H9 (cell line): ENCODE data around the gene SLC9A5. TPM values are rescaled to one million over a fixed set of nuclear protein-coding genes. Genes with fewer than 3 reads are reported as not detected.
A peak's percentile ranks its signal among the peaks of the same experiment; 100 is the strongest.

Source experiments
- DNase-seq: peaks from one replicate; pipeline ENCODE4 v3.0.0-alpha.2; 2017
- H2AFZ ChIP-seq: one replicate; pipeline ENCODE4 v1.6.1; 2013; ENCODE audit warnings: mild to moderate bottlenecking, low read length, control low read depth, moderate library complexity
- H2AK5ac ChIP-seq: 2 replicates; pipeline ENCODE4 v1.6.1; 2013; ENCODE audit warnings: low read length, control low read depth, mixed read lengths; ENCODE audit not compliant: insufficient read length
- H2BK120ac ChIP-seq: one replicate; pipeline ENCODE4 v1.6.1; 2013; ENCODE audit warnings: low read depth, mild to moderate bottlenecking, low read length, control low read depth, inconsistent platforms; ENCODE audit not compliant: poor library complexity, severe bottlenecking
- H2BK12ac ChIP-seq: 2 replicates; pipeline ENCODE4 v1.6.1; 2013; ENCODE audit warnings: low read length, control low read depth, mixed read lengths, low read depth; ENCODE audit not compliant: insufficient read length
- H2BK15ac ChIP-seq: 2 replicates; pipeline ENCODE4 v1.6.1; 2013; ENCODE audit warnings: low read depth, low read length, control low read depth
- H2BK20ac ChIP-seq: one replicate; pipeline ENCODE4 v1.6.1; 2013; ENCODE audit warnings: low read depth, mild to moderate bottlenecking, low read length, control low read depth, inconsistent platforms; ENCODE audit not compliant: poor library complexity, severe bottlenecking
- H2BK5ac ChIP-seq: 2 replicates; pipeline ENCODE4 v1.6.1; 2013; ENCODE audit warnings: low read length, control low read depth, mixed read lengths; ENCODE audit not compliant: insufficient read length
- H3K14ac ChIP-seq: 2 replicates; pipeline ENCODE4 v1.6.1; 2013; ENCODE audit warnings: low read length, control low read depth; ENCODE audit not compliant: insufficient read depth
- H3K18ac ChIP-seq: 2 replicates; pipeline ENCODE4 v1.6.1; 2013; ENCODE audit warnings: low read depth, mild to moderate bottlenecking, mixed read lengths, low read length, control low read depth; ENCODE audit not compliant: insufficient read length
- H3K23ac ChIP-seq: 2 replicates; pipeline ENCODE4 v1.6.1; 2013; ENCODE audit warnings: low read length, control low read depth, mixed read lengths, low read depth; ENCODE audit not compliant: insufficient read length
- H3K23me2 ChIP-seq: 2 replicates; pipeline ENCODE4 v1.6.1; 2013; ENCODE audit warnings: low read depth, mild to moderate bottlenecking, mixed read lengths, low read length, control low read depth; ENCODE audit not compliant: insufficient read length, poor library complexity, severe bottlenecking
- H3K27ac ChIP-seq: 2 replicates; pipeline ENCODE4 v1.5.1; 2013; ENCODE audit warnings: low read length, control low read depth, mixed read lengths, low read depth; ENCODE audit not compliant: insufficient read length
- H3K27me3 ChIP-seq: 2 replicates; pipeline ENCODE4 v1.6.1; 2013; ENCODE audit warnings: low read length, control low read depth, inconsistent platforms; ENCODE audit not compliant: insufficient read depth
- H3K4ac ChIP-seq: 2 replicates; pipeline ENCODE4 v1.6.1; 2013; ENCODE audit warnings: low read depth, mild to moderate bottlenecking, control low read depth, inconsistent platforms, low read length, moderate library complexity
- H3K4me1 ChIP-seq: 2 replicates; pipeline ENCODE4 v1.6.1; 2013; ENCODE audit warnings: low read length, control low read depth, inconsistent platforms; ENCODE audit not compliant: insufficient read depth
- H3K4me2 ChIP-seq: 2 replicates; pipeline ENCODE4 v1.6.1; 2013; ENCODE audit warnings: low read length, control low read depth, mixed read lengths; ENCODE audit not compliant: insufficient read length, insufficient read depth
- H3K56ac ChIP-seq: 2 replicates; pipeline ENCODE4 v1.6.1; 2013; ENCODE audit warnings: low read depth, mild to moderate bottlenecking, mixed read lengths, low read length, control low read depth; ENCODE audit not compliant: insufficient read length
- H3K79me1 ChIP-seq: 2 replicates; pipeline ENCODE4 v1.6.1; 2013; ENCODE audit warnings: low read depth, mild to moderate bottlenecking, moderate library complexity, low read length, control low read depth, inconsistent platforms; ENCODE audit not compliant: insufficient read depth, poor library complexity, severe bottlenecking
- H3K79me2 ChIP-seq: 2 replicates; pipeline ENCODE4 v1.6.1; 2013; ENCODE audit warnings: low read length, control low read depth, inconsistent platforms; ENCODE audit not compliant: insufficient read depth
- H3K9ac ChIP-seq: 2 replicates; pipeline ENCODE4 v1.6.1; 2013; ENCODE audit warnings: low read length, control low read depth, mixed read lengths; ENCODE audit not compliant: insufficient read length; ENCODE audit errors: extremely low read depth
- H3K9me3 ChIP-seq: one replicate; pipeline ENCODE4 v1.6.1; 2013; ENCODE audit warnings: low read depth, low read length, inconsistent platforms; ENCODE audit not compliant: control insufficient read depth
- H3T11ph ChIP-seq: one replicate; pipeline ENCODE4 v1.6.1; 2013; ENCODE audit warnings: mild to moderate bottlenecking, low read length, control low read depth, inconsistent platforms
- H4K20me1 ChIP-seq: one replicate; pipeline ENCODE4 v1.6.1; 2013; ENCODE audit not compliant: control insufficient read depth, insufficient read length, insufficient read depth
- H4K5ac ChIP-seq: 2 replicates; pipeline ENCODE4 v1.6.1; 2013; ENCODE audit warnings: low read depth, mild to moderate bottlenecking, mixed read lengths, low read length, control low read depth; ENCODE audit not compliant: insufficient read length
- H4K8ac ChIP-seq: replicated peaks from 2 replicates; pipeline ENCODE4 v1.6.1; 2013; ENCODE audit warnings: low read length, control low read depth, mixed read lengths, low read depth; ENCODE audit not compliant: insufficient read length
- H4K91ac ChIP-seq: 2 replicates; pipeline ENCODE4 v1.6.1; 2013; ENCODE audit warnings: low read depth, mild to moderate bottlenecking, moderate library complexity, mixed read lengths, low read length, control low read depth; ENCODE audit not compliant: insufficient read length
- H3K27ac Mint-ChIP-seq, 3 experiments: 2 replicates in 2 of 3; 3 replicates in 1 of 3; pipeline ENCODE4 v1.8.0; 2020 to 2021; ENCODE audit warnings: mixed read lengths in 3 of 3, mild to moderate bottlenecking in 1 of 3, moderate library complexity in 1 of 3
- H3K27me3 Mint-ChIP-seq: 2 replicates; pipeline ENCODE4 v1.8.0; 2021; ENCODE audit warnings: low read depth, mild to moderate bottlenecking, moderate library complexity, mixed read lengths
- H3K36me3 Mint-ChIP-seq, 3 experiments: 2 replicates in 2 of 3; 3 replicates in 1 of 3; pipeline ENCODE4 v1.8.0; 2020 to 2021; ENCODE audit warnings: low read depth in 3 of 3, mixed read lengths in 3 of 3; ENCODE audit not compliant: insufficient read depth in 1 of 3
- H3K4me1 Mint-ChIP-seq, 2 experiments: 2 replicates each; pipeline ENCODE4 v1.8.0; 2020; ENCODE audit warnings: mixed read lengths in 2 of 2
- H3K4me3 Mint-ChIP-seq, 2 experiments: 2 replicates in 1 of 2; 3 replicates in 1 of 2; pipeline ENCODE4 v1.8.0; 2020 to 2021; ENCODE audit warnings: mild to moderate bottlenecking in 2 of 2, mixed read lengths in 2 of 2, moderate library complexity in 1 of 2
- H3K9me3 Mint-ChIP-seq, 2 experiments: 2 replicates in 1 of 2; 3 replicates in 1 of 2; pipeline ENCODE4 v1.8.0; 2020; ENCODE audit warnings: mild to moderate bottlenecking in 2 of 2, mixed read lengths in 2 of 2, moderate library complexity in 1 of 2
- CTCF ChIP-seq: fragments of 200-600 bp; sonication (generic); conservative IDR thresholded peaks from 3 replicates; pipeline ENCODE4 v1.8.0; 2021; ENCODE audit warnings: antibody characterized with exemption, mild to moderate bottlenecking
- WGBS: extraction: QIAGEN DNeasy Blood & Tissue Kit; methylation state at CpG from one replicate; pipeline ENCODE4 v1.1.7; 2013; ENCODE audit warnings: missing lambda C conversion rate, low lambda C conversion rate, mixed read lengths; ENCODE audit not compliant: insufficient read length; ENCODE audit errors: extremely low coverage; 5-methylcytosine and 5-hydroxymethylcytosine counted together
- total RNA-seq: library from RNA; stranded (reverse); gene quantifications from 2 replicates; pipeline ENCODE4 v1.2.1, GENCODE V29; 2021

Gene SLC9A5
- total RNA-seq, 1 experiment from 2014 or later = 9.1 TPM

DNA sequence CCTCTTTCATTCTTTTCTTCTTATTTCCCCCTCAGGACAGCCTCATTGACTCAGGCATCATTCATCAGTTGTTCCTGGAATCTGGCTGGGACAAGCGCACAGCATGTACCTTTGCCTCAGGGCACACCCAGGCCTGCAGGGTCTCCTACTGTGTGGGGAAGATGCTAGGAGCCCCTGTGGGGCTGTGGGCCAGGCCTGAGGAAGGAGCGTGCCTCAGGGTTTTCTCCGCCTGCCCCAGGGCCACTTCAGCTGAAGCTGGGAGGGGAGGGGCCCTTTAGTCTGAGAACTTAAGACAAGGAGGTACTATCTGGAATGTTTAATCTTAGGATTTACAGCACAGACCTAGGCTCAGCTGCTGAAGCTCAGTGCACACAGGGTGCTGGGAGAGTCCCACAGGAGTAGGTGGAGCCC, 41.9 kb upstream of the SLC9A5 start:
- WGBS = no CpG with 5 or more reads among the region's 3 CpGs
- H3K9ac ChIP-seq = no peak overlapping the region
- no peak overlapping the region for H2BK5ac ChIP-seq
- peak overlapping the region in 1 of 3 experiments; percentile 23; a peak in 1 of 7 replicates for H3K27ac Mint-ChIP-seq
- no peaks in the 10 kb centered on the region; the same call in 1 of the 2 replicates for H3K27me3 ChIP-seq
- no peaks in the 10 kb centered on the region for H3K9me3 ChIP-seq
- H3K36me3 Mint-ChIP-seq = peaks cover 0 to 12% (median 0%) of the 10 kb centered on the region in 3 experiments; a peak in 2 of 7 replicates
- no peak overlapping the region for H2AFZ ChIP-seq
- no peak for DNase-seq
- no peak overlapping the region for H3K27ac ChIP-seq
- H3T11ph ChIP-seq = no peak overlapping the region
- H2BK15ac ChIP-seq = no peak overlapping the region; the same call in 1 of the 2 replicates
- no peak overlapping the region for H3K18ac ChIP-seq
- no peak overlapping the region for H3K14ac ChIP-seq
- H3K4me1 ChIP-seq = no peaks in the 10 kb centered on the region
- no peak overlapping the region for H2BK120ac ChIP-seq
- H3K9me3 Mint-ChIP-seq = no peaks in the 10 kb centered on the region
- peaks cover 10 to 12% of the 10 kb centered on the region in 2 experiments; a peak in 3 of 4 replicates for H3K4me1 Mint-ChIP-seq
- H4K8ac ChIP-seq = no peak overlapping the region
- TF ChIP-seq CTCF = no peak
- no peaks in the 10 kb centered on the region for H3K79me2 ChIP-seq
- H4K20me1 ChIP-seq = no peaks in the 10 kb centered on the region
- no peak overlapping the region for H3K23ac ChIP-seq
- H3K4me3 Mint-ChIP-seq = no peak overlapping the region
- H2BK12ac ChIP-seq = no peak overlapping the region
- no peaks in the 10 kb centered on the region for H3K79me1 ChIP-seq
- H3K4ac ChIP-seq = no peak overlapping the region
- H2BK20ac ChIP-seq = no peak overlapping the region
- H4K5ac ChIP-seq = no peak overlapping the region
- H2AK5ac ChIP-seq = no peak overlapping the region
- no peaks in the 10 kb centered on the region for H3K23me2 ChIP-seq
- no peak overlapping the region for H3K56ac ChIP-seq
- no peak overlapping the region for H4K91ac ChIP-seq
- H3K27me3 Mint-ChIP-seq = peaks cover 12% of the 10 kb centered on the region
- no peak overlapping the region for H3K4me2 ChIP-seq
